Measurements from ENCODE around the gene OSCAR. TPM values are rescaled to one million over a fixed set of nuclear protein-coding genes. Genes with fewer than 3 reads are reported as not detected.
A peak's percentile ranks its signal among the peaks of the same experiment; 100 is the strongest.

OSCAR gene
- total and polyA plus RNA-seq, 2 of the 13 experiments (the other 11 are each of a cell fraction or from before 2014, with no cell fraction given): 1.9 TPM; not detected in 1

GRCh38 chr19:54115109-54116063 is 14.8 kb upstream of the OSCAR start, which contains the start of the genes PRPF31 and TFPT (continued):
- TF ChIP-seq ATF7 (IDR thresholded peaks at IDR 0.05) (no peak), ATF7 (CRISPR knock-in tag; IDR thresholded peaks at IDR 0.05) (peak; percentile 60), U2AF1 (optimal IDR thresholded peaks at IDR 0.05; ENCODE audit: low read depth, low read length) (peak; percentile 50), MAZ (IDR thresholded peaks at IDR 0.05; ENCODE audit: borderline replicate concordance, low read depth, low read length) (no peak; the same call in 1 of the 2 replicates), MAZ (CRISPR knock-in tag; IDR thresholded peaks at IDR 0.05; ENCODE audit: low read depth) (peak; percentile 36; the same call in 1 of the 2 replicates), ZNF354B (CRISPR knock-in tag; IDR thresholded peaks at IDR 0.05) (no peak), ZNF3 (CRISPR knock-in tag; IDR thresholded peaks at IDR 0.05) (no peak), ARHGAP35 (CRISPR knock-in tag; IDR thresholded peaks at IDR 0.05; ENCODE audit: borderline replicate concordance) (no peak), ARNT (IDR thresholded peaks at IDR 0.05) (no peak), NR2F2 (IDR thresholded peaks at IDR 0.05; ENCODE audit: borderline replicate concordance, low read depth) (peak; percentile 47; the same call in 1 of the 2 replicates), MTF2 (CRISPR knock-in tag; IDR thresholded peaks at IDR 0.05; ENCODE audit: borderline replicate concordance) (no peak), ZNF720 (CRISPR knock-in tag; IDR thresholded peaks at IDR 0.05) (peak; percentile 91; the same call in 1 of the 2 replicates), ZBTB20 (CRISPR knock-in tag; IDR thresholded peaks at IDR 0.05; ENCODE audit: borderline replicate concordance, low read depth) (peak; percentile 78; the same call in 1 of the 2 replicates), NFIC (IDR thresholded peaks at IDR 0.05; ENCODE audit: low read length) (0 out of 2 replicates have a peak, but pooled peaks have one; percentile 43), ZNF232 (CRISPR knock-in tag; IDR thresholded peaks at IDR 0.05; ENCODE audit: borderline replicate concordance) (no peak), ZNF597 (CRISPR knock-in tag; IDR thresholded peaks at IDR 0.05) (no peak), ONECUT2 (CRISPR knock-in tag; IDR thresholded peaks at IDR 0.05) (no peak), SNAPC2 (CRISPR knock-in tag; IDR thresholded peaks at IDR 0.05) (no peak), MED1 (CRISPR knock-in tag; IDR thresholded peaks at IDR 0.05) (peak; percentile 69), ZNF101 (CRISPR knock-in tag; IDR thresholded peaks at IDR 0.05; ENCODE audit: borderline replicate concordance, low read depth) (no peak), EHMT2 (IDR thresholded peaks at IDR 0.05; ENCODE audit: borderline replicate concordance, low read depth, low read length) (no peak), ZNF382 (CRISPR knock-in tag; IDR thresholded peaks at IDR 0.05; ENCODE audit: borderline replicate concordance) (no peak), PITX1 (CRISPR knock-in tag; IDR thresholded peaks at IDR 0.05) (peak; percentile 91), NONO (IDR thresholded peaks at IDR 0.05) (no peak), NONO (CRISPR knock-in tag; conservative IDR thresholded peaks at IDR 0.05) (peak; percentile 95)
- TF ChIP-seq, protein P1, sequence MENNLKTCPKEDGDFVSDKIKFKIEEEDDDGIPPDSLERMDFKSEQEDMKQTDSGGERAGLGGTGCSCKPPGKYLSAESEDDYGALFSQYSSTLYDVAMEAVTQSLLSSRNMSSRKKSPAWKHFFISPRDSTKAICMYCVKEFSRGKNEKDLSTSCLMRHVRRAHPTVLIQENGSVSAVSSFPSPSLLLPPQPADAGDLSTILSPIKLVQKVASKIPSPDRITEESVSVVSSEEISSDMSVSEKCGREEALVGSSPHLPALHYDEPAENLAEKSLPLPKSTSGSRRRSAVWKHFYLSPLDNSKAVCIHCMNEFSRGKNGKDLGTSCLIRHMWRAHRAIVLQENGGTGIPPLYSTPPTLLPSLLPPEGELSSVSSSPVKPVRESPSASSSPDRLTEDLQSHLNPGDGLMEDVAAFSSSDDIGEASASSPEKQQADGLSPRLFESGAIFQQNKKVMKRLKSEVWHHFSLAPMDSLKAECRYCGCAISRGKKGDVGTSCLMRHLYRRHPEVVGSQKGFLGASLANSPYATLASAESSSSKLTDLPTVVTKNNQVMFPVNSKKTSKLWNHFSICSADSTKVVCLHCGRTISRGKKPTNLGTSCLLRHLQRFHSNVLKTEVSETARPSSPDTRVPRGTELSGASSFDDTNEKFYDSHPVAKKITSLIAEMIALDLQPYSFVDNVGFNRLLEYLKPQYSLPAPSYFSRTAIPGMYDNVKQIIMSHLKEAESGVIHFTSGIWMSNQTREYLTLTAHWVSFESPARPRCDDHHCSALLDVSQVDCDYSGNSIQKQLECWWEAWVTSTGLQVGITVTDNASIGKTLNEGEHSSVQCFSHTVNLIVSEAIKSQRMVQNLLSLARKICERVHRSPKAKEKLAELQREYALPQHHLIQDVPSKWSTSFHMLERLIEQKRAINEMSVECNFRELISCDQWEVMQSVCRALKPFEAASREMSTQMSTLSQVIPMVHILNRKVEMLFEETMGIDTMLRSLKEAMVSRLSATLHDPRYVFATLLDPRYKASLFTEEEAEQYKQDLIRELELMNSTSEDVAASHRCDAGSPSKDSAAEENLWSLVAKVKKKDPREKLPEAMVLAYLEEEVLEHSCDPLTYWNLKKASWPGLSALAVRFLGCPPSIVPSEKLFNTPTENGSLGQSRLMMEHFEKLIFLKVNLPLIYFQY (CRISPR knock-in tag; IDR thresholded peaks at IDR 0.05; ENCODE audit: borderline replicate concordance): no peak; the same call in 1 of the 2 replicates
- TF ChIP-seq, protein P2, sequence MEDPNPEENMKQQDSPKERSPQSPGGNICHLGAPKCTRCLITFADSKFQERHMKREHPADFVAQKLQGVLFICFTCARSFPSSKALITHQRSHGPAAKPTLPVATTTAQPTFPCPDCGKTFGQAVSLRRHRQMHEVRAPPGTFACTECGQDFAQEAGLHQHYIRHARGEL (CRISPR knock-in tag; IDR thresholded peaks at IDR 0.05): no peak
